Measurements from ENCODE around the gene GALNT2. TPM values are rescaled to one million over a fixed set of nuclear protein-coding genes. Genes with fewer than 3 reads are reported as not detected.
A peak's percentile ranks its signal among the peaks of the same experiment; 100 is the strongest.

Gene GALNT2
- total and polyA plus RNA-seq, 4 experiments from 2014 or later = 11.5 to 20.9 (median 15.8) TPM

- Histone ChIP-seq H3K4me1 (ENCODE audit: insufficient read depth, low read length) (no peaks in the 10 kb centered on the region), H3K36me3 (ENCODE audit: insufficient read depth, low read length) (no peaks in the 10 kb centered on the region), H3K27ac (ENCODE audit: low read depth, low read length) (no peak overlapping the region), H3K4me3 (ENCODE audit: low read length in 2 of 2) (no peak overlapping the region), H3K9me3 (ENCODE audit: control insufficient read depth in 1 of 2, low read length in 2 of 2) (no peaks in the 10 kb centered on the region), H3K27me3 (ENCODE audit: insufficient read depth, low read length) (no peaks in the 10 kb centered on the region)
- H3K27me3 Mint-ChIP-seq = no peaks in the 10 kb centered on the region
- no peak overlapping the region for H3K27ac Mint-ChIP-seq
- ChIA-PET POLR2A (ENCODE audit: partially characterized antibody) (no interaction called here), CTCF (ENCODE audit: partially characterized antibody) (no interaction called here)
- H3K9me3 Mint-ChIP-seq = no peaks in the 10 kb centered on the region
- H3K4me3 Mint-ChIP-seq = no peak overlapping the region
- DNase-seq = no peak
- peaks cover 0 to 17% of the 10 kb centered on the region in 2 donors for H3K36me3 Mint-ChIP-seq
- intact Hi-C loops (cut with micrococcal nuclease) = no loop called here
- H3K4me1 Mint-ChIP-seq = peaks cover 5 to 18% (median 11%) of the 10 kb centered on the region in 4 donors
These were observed 71.7 kb downstream of the GALNT2 start for GRCh38 chr1:230138561-230139239.

- Histone ChIP-seq H3K9me3 (ENCODE audit: control insufficient read depth in 1 of 2, low read length in 2 of 2) (no peaks in the 10 kb centered on the region), H3K36me3 (ENCODE audit: insufficient read depth, low read length) (no peaks in the 10 kb centered on the region), H3K4me1 (ENCODE audit: insufficient read depth, low read length) (no peaks in the 10 kb centered on the region), H3K4me3 (ENCODE audit: low read length in 2 of 2) (no peak overlapping the region), H3K27ac (ENCODE audit: low read depth, low read length) (no peak overlapping the region), H3K27me3 (ENCODE audit: insufficient read depth, low read length) (no peaks in the 10 kb centered on the region)
- peaks cover 0 to 17% of the 10 kb centered on the region in 2 donors for H3K36me3 Mint-ChIP-seq
- DNase-seq = no peak
- no peak overlapping the region for H3K4me3 Mint-ChIP-seq
- no peak overlapping the region for H3K27ac Mint-ChIP-seq
- ChIA-PET POLR2A (ENCODE audit: partially characterized antibody) (no interaction called here), CTCF (ENCODE audit: partially characterized antibody) (no interaction called here)
- H3K9me3 Mint-ChIP-seq = no peaks in the 10 kb centered on the region
- no peaks in the 10 kb centered on the region for H3K27me3 Mint-ChIP-seq
- intact Hi-C loops (cut with micrococcal nuclease) = no loop called here
- peaks cover 4 to 24% (median 13%) of the 10 kb centered on the region in 4 donors for H3K4me1 Mint-ChIP-seq
These were observed 72.3 kb downstream of the GALNT2 start for GRCh38 chr1:230139315-230139714.

- Histone ChIP-seq H3K27me3 (ENCODE audit: insufficient read depth, low read length) (no peaks in the 10 kb centered on the region), H3K9me3 (ENCODE audit: control insufficient read depth in 1 of 2, low read length in 2 of 2) (no peaks in the 10 kb centered on the region), H3K36me3 (ENCODE audit: insufficient read depth, low read length) (no peaks in the 10 kb centered on the region), H3K4me1 (ENCODE audit: insufficient read depth, low read length) (no peaks in the 10 kb centered on the region), H3K4me3 (ENCODE audit: low read length in 2 of 2) (no peak overlapping the region), H3K27ac (ENCODE audit: low read depth, low read length) (no peak overlapping the region)
- peaks cover 6 to 24% (median 14%) of the 10 kb centered on the region in 4 donors for H3K4me1 Mint-ChIP-seq
- intact Hi-C loops (cut with micrococcal nuclease) = no loop called here
- no peaks in the 10 kb centered on the region for H3K27me3 Mint-ChIP-seq
- DNase-seq = no peak
- ChIA-PET CTCF (ENCODE audit: partially characterized antibody) (no interaction called here), POLR2A (ENCODE audit: partially characterized antibody) (no interaction called here)
- no peak overlapping the region for H3K27ac Mint-ChIP-seq
- H3K36me3 Mint-ChIP-seq = peaks cover 0 to 13% of the 10 kb centered on the region in 2 donors
- H3K9me3 Mint-ChIP-seq = no peaks in the 10 kb centered on the region
- no peak overlapping the region for H3K4me3 Mint-ChIP-seq
These were observed 72.7 kb downstream of the GALNT2 start for GRCh38 chr1:230139741-230140140.

- Mint-ChIP-seq H3K4me1 (peaks cover 7 to 22% (median 14%) of the 10 kb centered on the region in 4 donors), H3K9me3 (no peaks in the 10 kb centered on the region), H3K36me3 (peaks cover 0 to 10% of the 10 kb centered on the region in 2 donors), H3K27me3 (no peaks in the 10 kb centered on the region), H3K4me3 (peak overlapping the region in 1 of 8 donors; percentile 18), H3K27ac (peak overlapping the region in 2 of 7 donors; percentile 4 to 21)
- POLR2A ChIA-PET (ENCODE audit: partially characterized antibody) = interaction anchor here (0.8 kb wide), 1 partner anchor 12 kb away, joined by 3 read pairs; no protein-coding TSS in a partner anchor
- no peaks in the 10 kb centered on the region for H3K36me3 ChIP-seq (ENCODE audit: insufficient read depth, low read length)
- no peak overlapping the region for H3K27ac ChIP-seq (ENCODE audit: low read depth, low read length)
- no peaks in the 10 kb centered on the region for H3K27me3 ChIP-seq (ENCODE audit: insufficient read depth, low read length)
- no peak overlapping the region for H3K4me3 ChIP-seq (ENCODE audit: low read length in 2 of 2)
- no peak for DNase-seq
- H3K4me1 ChIP-seq (ENCODE audit: insufficient read depth, low read length) = no peaks in the 10 kb centered on the region
- intact Hi-C loops (cut with micrococcal nuclease) = no loop called here
- no peaks in the 10 kb centered on the region for H3K9me3 ChIP-seq (ENCODE audit: control insufficient read depth in 1 of 2, low read length in 2 of 2)
- CTCF ChIA-PET (ENCODE audit: partially characterized antibody) = no interaction called here
These were observed 73.4 kb downstream of the GALNT2 start for GRCh38 chr1:230140221-230141020.

GRCh38 chr1:230141021-230141648, 74.1 kb downstream of the GALNT2 start:
- no peak for DNase-seq
- Mint-ChIP-seq H3K4me1 (peaks cover 12 to 25% (median 19%) of the 10 kb centered on the region in 4 donors), H3K36me3 (peaks cover 0 to 10% of the 10 kb centered on the region in 2 donors), H3K9me3 (no peaks in the 10 kb centered on the region), H3K4me3 (no peak overlapping the region), H3K27me3 (no peaks in the 10 kb centered on the region), H3K27ac (no peak overlapping the region)
- Histone ChIP-seq H3K36me3 (ENCODE audit: insufficient read depth, low read length) (no peaks in the 10 kb centered on the region), H3K9me3 (ENCODE audit: control insufficient read depth in 1 of 2, low read length in 2 of 2) (no peaks in the 10 kb centered on the region), H3K4me3 (ENCODE audit: low read length in 2 of 2) (no peak overlapping the region), H3K27ac (ENCODE audit: low read depth, low read length) (no peak overlapping the region), H3K27me3 (ENCODE audit: insufficient read depth, low read length) (no peaks in the 10 kb centered on the region), H3K4me1 (ENCODE audit: insufficient read depth, low read length) (no peaks in the 10 kb centered on the region)
- POLR2A ChIA-PET (ENCODE audit: partially characterized antibody) = interaction anchor here (0.8 kb wide), 1 partner anchor 12 kb away, joined by 3 read pairs; no protein-coding TSS in a partner anchor
- intact Hi-C loops (cut with micrococcal nuclease) = no loop called here
- CTCF ChIA-PET (ENCODE audit: partially characterized antibody) = no interaction called here

- no peak overlapping the region for H3K27ac Mint-ChIP-seq
- H3K4me3 Mint-ChIP-seq = no peak overlapping the region
- no peak for DNase-seq
- Histone ChIP-seq H3K9me3 (ENCODE audit: control insufficient read depth in 1 of 2, low read length in 2 of 2) (no peaks in the 10 kb centered on the region), H3K4me1 (ENCODE audit: insufficient read depth, low read length) (no peaks in the 10 kb centered on the region), H3K36me3 (ENCODE audit: insufficient read depth, low read length) (no peaks in the 10 kb centered on the region), H3K4me3 (ENCODE audit: low read length in 2 of 2) (no peak overlapping the region), H3K27ac (ENCODE audit: low read depth, low read length) (no peak overlapping the region), H3K27me3 (ENCODE audit: insufficient read depth, low read length) (no peaks in the 10 kb centered on the region)
- H3K4me1 Mint-ChIP-seq = peaks cover 17 to 30% (median 22%) of the 10 kb centered on the region in 4 donors
- H3K36me3 Mint-ChIP-seq = peaks cover 1 to 10% of the 10 kb centered on the region in 2 donors
- POLR2A ChIA-PET (ENCODE audit: partially characterized antibody) = no interaction called here
- CTCF ChIA-PET (ENCODE audit: partially characterized antibody) = interaction anchor here (0.7 kb wide), 1 partner anchor 84 kb away, joined by 3 read pairs; no protein-coding TSS in a partner anchor
- no peaks in the 10 kb centered on the region for H3K27me3 Mint-ChIP-seq
- H3K9me3 Mint-ChIP-seq = no peaks in the 10 kb centered on the region
- intact Hi-C loops (cut with micrococcal nuclease) = no loop called here
These were observed 75.0 kb downstream of the GALNT2 start for GRCh38 chr1:230141797-230142607.

All from CD4-positive, alpha-beta memory T cell (primary cell).